Measurements from ENCODE around the gene AICDA.
"Not testable (repeated sequence)": the region's sequence is repeated elsewhere in the genome, so short reads cannot be mapped to it uniquely, and the experiment has no call there.

AICDA gene

GRCh38 chr12:8609061-8609570 lies 3.5 kb downstream of the AICDA start:
- DNase-seq, result peak; percentile 18

GRCh38 chr12:8606890-8607289 lies 5.8 kb downstream of the AICDA start:
- DNase-seq, result no peak

- DNase-seq, result no peak
These were observed 7.6 kb downstream of the AICDA start for GRCh38 chr12:8605057-8605456.

GRCh38 chr12:8603856-8604255 lies 8.8 kb downstream of the AICDA start:
- no peak for DNase-seq

GRCh38 chr12:8603286-8603685 lies 9.4 kb downstream of the AICDA start:
- DNase-seq, result no peak

GRCh38 chr12:8596561-8596960 lies 16.1 kb downstream of the AICDA start:
- no peak for DNase-seq

GRCh38 chr12:8594072-8594471 lies 18.6 kb downstream of the AICDA start:
- DNase-seq, result no peak

- DNase-seq, result no peak
These were observed 19.4 kb downstream of the AICDA start for GRCh38 chr12:8593246-8593645.

GRCh38 chr12:8590842-8591545 lies 21.7 kb downstream of the AICDA start:
- no peak for DNase-seq

GRCh38 chr12:8589679-8590078 lies 23.0 kb downstream of the AICDA start:
- DNase-seq, result no peak

GRCh38 chr12:8584478-8584877 lies 28.2 kb downstream of the AICDA start:
- DNase-seq, result not testable (repeated sequence)

- DNase-seq, result no peak
These were observed 28.7 kb downstream of the AICDA start for GRCh38 chr12:8584004-8584403.

GRCh38 chr12:8581098-8581784 lies 31.4 kb downstream of the AICDA start:
- no peak for DNase-seq

- no peak for DNase-seq
These were observed 34.8 kb downstream of the AICDA start for GRCh38 chr12:8577879-8578278.

GRCh38 chr12:8572507-8572906 lies 40.2 kb downstream of the AICDA start:
- DNase-seq, result peak; percentile 51

- no peak for DNase-seq
These were observed 46.1 kb downstream of the AICDA start for GRCh38 chr12:8566525-8566924.

- DNase-seq, result not testable (repeated sequence)
These were observed 46.6 kb downstream of the AICDA start for GRCh38 chr12:8566052-8566451.

GRCh38 chr12:8564656-8565055 lies 48.0 kb downstream of the AICDA start:
- DNase-seq, result no peak

GRCh38 chr12:8563356-8563755 lies 49.3 kb downstream of the AICDA start:
- no peak for DNase-seq

- DNase-seq, result no peak
These were observed 50.3 kb downstream of the AICDA start for GRCh38 chr12:8562310-8562709.

GRCh38 chr12:8561011-8561410 lies 51.6 kb downstream of the AICDA start:
- no peak for DNase-seq

GRCh38 chr12:8559676-8560075 lies 53.0 kb downstream of the AICDA start:
- DNase-seq, result no peak

GRCh38 chr12:8556531-8557097 lies 56.0 kb downstream of the AICDA start:
- no peak for DNase-seq

Measured in CD4-positive, alpha-beta T cell treated with Interleukin-15 for 1 hour (primary cell).